ENCODE data around the gene PLXNA4.

PLXNA4 gene

DNA sequence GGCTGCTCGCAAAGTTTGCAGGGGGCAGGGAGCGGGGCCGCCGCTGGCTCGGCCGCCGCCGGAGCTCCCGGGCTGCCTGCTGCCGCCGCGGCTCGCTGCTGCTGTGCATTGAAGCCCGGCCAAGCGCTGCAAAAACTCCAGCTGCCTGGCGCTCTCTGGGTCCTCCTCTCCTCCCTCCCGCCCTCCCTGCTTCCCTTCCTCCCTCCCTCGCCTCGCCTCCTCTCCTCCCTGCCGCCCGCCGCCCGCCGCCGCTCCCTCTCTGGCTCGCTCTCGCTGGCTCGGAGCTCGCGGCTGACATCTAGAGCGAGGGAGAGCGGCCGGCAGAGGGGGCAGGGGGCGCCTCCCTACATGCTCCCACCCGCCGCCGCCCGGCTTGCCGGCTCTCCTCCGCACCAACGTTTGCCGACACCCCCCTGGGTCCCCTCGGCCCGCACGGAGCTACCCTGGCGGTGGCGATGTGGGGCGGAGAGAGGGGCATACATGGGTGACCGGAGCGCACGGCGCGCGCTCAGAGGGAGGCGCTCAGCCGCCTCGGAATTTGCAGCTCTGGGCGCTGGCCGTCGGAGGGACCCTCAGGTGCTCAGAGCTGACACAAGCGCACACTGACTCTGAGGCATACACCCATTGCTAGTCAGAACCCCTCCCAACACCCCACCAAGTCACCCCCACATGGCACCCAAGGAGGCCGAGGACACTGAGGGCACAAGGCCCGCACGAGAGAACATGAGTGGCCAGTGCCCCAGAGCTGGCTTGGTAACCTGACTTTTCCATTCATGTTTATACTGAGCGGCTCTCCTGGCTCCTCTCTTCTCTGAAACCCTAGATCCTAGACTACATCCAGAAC, 1.2 kb upstream of the PLXNA4 start:
- Mint-ChIP-seq H3K27ac (no peak overlapping the region), H3K4me1 (peaks cover 15% of the 10 kb centered on the region)
- no peak for DNase-seq

DNA sequence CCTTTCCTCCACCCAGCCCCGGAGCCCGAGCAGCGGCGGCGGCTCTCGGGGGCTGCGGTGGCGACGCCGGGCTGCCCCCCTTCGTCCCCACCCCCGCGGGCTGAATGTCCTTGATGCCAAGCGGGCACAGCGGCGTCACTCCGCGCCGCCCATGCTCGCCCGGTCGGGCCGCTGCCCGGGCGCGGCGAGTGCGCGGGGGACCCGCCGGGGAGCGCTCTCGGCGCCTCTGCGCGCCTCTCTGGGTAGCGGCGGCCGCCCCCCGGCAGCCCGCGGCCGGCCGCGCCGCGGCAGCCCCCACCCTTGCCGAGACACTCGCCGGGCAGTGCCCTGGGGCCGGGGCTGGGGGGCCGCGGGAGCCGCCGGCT, 433 bp upstream of the PLXNA4 start:
- H3K36me3 Mint-ChIP-seq (ENCODE audit: low read depth), result no peaks in the 10 kb centered on the region
- H3K27me3 Mint-ChIP-seq, result peaks cover 58% of the 10 kb centered on the region
- DNase-seq, result no peak
- peaks cover 15% of the 10 kb centered on the region for H3K4me1 Mint-ChIP-seq
- peak overlapping the region; percentile 61 for H3K4me3 Mint-ChIP-seq
- no peaks in the 10 kb centered on the region for H3K9me3 Mint-ChIP-seq
- ATAC-seq, result no peak
- H3K27ac Mint-ChIP-seq, result no peak overlapping the region

More for the DNA sequence above, 1.2 kb upstream of the PLXNA4 start:
- Mint-ChIP-seq H3K9me3 (no peaks in the 10 kb centered on the region), H3K36me3 (ENCODE audit: low read depth) (no peaks in the 10 kb centered on the region), H3K4me3 (peak overlapping the region; percentile 32), H3K27me3 (peaks cover 52% of the 10 kb centered on the region)
- no peak for ATAC-seq

DNA sequence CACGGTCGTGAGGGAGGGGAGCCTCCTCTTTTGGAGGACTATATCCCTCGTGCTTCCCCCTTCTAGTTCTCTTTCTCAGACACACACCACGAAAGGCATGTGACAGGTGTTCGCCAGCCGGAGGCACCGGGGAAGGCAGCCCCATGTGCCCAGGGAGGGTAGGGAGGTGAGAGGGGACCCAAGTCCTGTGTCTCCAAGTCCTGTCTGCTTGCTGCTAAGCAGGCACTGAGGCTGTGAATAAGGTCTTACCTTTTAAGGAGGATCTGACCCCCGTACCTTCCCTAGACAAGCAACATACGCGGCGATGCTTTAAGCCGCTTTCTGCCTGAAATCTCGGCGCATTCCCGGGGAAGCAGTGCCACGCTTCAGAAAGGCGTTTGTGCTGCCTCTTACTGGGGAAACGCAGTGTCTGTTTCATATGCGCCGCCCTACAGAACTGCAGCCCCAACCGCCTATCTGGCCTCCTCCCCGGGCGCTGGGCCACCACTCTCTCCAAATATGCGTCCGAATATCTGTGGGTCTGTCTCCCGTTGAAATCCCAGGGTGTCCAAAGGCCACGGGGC, 770 bp downstream of the PLXNA4 start:
- H3K36me3 Mint-ChIP-seq (ENCODE audit: low read depth), result no peaks in the 10 kb centered on the region
- DNase-seq, result peak; percentile 14
- peaks cover 68% of the 10 kb centered on the region for H3K27me3 Mint-ChIP-seq
- peaks cover 15% of the 10 kb centered on the region for H3K4me1 Mint-ChIP-seq
- H3K27ac Mint-ChIP-seq, result no peak overlapping the region
- H3K9me3 Mint-ChIP-seq, result no peaks in the 10 kb centered on the region
- ATAC-seq, result peak; percentile 15
- H3K4me3 Mint-ChIP-seq, result peak overlapping the region; percentile 61

DNA sequence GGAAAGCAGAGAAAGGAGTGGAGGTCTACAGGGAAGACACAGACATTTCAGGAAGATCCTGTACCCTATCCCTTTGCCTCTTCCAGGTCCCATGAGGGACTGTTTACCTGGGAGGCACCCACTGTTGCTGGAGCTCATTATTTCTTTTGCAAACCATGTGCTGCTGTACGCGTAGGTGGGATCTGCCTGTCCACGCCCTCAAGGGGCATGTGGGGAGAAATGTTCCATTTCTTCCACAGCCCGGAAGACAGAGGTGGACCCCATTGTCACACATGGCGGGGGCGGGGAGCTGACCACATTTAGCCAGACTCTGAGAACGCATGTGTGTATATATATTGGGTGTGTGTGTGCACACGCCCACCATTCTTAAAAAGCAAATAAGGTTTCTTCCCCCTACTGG, 2.0 kb downstream of the PLXNA4 start:
- no peak overlapping the region for H3K27ac Mint-ChIP-seq
- no peak overlapping the region for H3K4me3 Mint-ChIP-seq
- H3K9me3 Mint-ChIP-seq, result no peaks in the 10 kb centered on the region
- ATAC-seq, result no peak
- H3K27me3 Mint-ChIP-seq, result peaks cover 69% of the 10 kb centered on the region
- H3K36me3 Mint-ChIP-seq (ENCODE audit: low read depth), result no peaks in the 10 kb centered on the region
- H3K4me1 Mint-ChIP-seq, result peaks cover 15% of the 10 kb centered on the region
- DNase-seq, result no peak

DNA sequence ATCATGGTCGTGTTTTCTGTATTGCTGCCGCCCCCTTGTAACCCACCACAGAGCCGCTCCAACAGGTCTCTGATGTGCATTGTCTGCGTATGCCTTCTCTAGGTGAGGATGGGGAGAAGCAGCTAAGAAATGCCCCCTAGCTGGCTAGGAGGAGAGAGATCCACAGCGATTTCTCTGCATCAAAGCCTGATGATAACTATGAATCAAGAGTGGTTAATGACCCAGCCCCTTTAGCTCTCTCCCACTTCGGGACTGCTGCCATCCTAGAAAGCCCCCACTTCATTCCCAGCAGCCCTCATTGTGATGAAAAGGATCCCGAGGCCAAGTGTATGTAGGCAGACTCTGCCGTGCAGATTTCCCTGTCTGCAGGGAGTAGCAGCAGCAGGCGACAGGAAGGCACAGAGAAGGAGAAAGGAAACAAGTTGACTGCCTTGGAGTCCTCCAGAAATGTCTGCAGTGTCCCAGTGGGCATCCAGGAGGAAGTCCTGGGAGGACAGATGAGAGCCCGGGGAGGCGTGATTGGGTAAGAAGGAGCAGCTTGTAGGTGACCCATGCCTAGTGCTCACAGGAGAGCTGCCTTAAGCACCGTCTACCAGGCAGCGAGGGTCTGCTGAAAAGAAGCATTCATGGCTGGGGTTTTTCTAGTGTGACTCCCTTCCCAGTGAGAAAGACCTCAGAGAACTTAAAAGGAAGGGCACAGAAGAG, 2.9 kb downstream of the PLXNA4 start:
- peaks cover 15% of the 10 kb centered on the region for H3K4me1 Mint-ChIP-seq
- H3K27me3 Mint-ChIP-seq, result peaks cover 69% of the 10 kb centered on the region
- H3K4me3 Mint-ChIP-seq, result no peak overlapping the region
- no peak for DNase-seq
- H3K36me3 Mint-ChIP-seq (ENCODE audit: low read depth), result no peaks in the 10 kb centered on the region
- ATAC-seq, result no peak
- no peak overlapping the region for H3K27ac Mint-ChIP-seq
- H3K9me3 Mint-ChIP-seq, result no peaks in the 10 kb centered on the region

DNA sequence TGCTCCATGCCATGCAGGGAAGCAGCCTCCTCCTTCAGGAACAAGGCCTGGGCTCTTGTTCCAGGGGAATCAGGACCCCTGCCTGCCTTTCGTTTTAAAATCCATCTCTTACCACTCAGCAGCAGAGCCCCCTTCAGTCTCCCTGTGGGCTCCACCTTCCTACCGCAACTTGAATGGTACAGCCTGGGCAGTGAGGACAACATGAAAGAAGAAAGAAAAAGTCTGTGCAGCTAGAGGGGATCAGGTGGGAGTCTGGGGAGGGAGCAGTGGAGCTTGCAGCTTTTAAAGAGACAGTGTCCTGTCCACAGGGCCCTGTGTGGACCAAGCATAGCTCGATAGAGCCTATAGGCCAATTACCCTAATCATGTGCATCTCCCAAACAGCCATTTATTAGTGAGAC, 3.7 kb downstream of the PLXNA4 start:
- Mint-ChIP-seq H3K27ac (no peak overlapping the region), H3K4me3 (no peak overlapping the region), H3K36me3 (ENCODE audit: low read depth) (no peaks in the 10 kb centered on the region), H3K9me3 (no peaks in the 10 kb centered on the region), H3K27me3 (peaks cover 62% of the 10 kb centered on the region), H3K4me1 (peaks cover 11% of the 10 kb centered on the region)
- DNase-seq (no peak), ATAC-seq (no peak)

DNA sequence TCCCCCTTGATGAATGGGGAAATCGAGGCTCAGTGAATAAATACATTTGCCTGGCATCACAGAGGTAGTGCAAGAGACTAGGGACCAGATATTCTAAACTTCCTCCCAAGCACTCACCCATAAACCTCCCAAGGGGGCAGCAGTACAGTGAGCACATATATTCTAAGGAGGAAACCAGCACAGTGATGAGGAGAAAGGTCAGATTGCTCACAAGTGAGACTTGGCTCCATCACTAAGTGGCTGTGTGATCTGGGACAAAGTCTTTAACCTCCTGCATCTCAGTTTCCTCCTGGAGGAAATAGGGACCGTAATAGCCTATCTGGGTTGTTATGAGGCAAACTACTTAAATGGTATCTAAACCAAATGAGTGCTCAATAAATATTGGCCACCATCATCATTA, 4.3 kb downstream of the PLXNA4 start:
- Mint-ChIP-seq H3K9me3 (no peaks in the 10 kb centered on the region), H3K27ac (no peak overlapping the region), H3K27me3 (peaks cover 61% of the 10 kb centered on the region), H3K4me1 (peaks cover 11% of the 10 kb centered on the region), H3K36me3 (ENCODE audit: low read depth) (no peaks in the 10 kb centered on the region), H3K4me3 (no peak overlapping the region)
- DNase-seq (no peak), ATAC-seq (peak; percentile 62)

DNA sequence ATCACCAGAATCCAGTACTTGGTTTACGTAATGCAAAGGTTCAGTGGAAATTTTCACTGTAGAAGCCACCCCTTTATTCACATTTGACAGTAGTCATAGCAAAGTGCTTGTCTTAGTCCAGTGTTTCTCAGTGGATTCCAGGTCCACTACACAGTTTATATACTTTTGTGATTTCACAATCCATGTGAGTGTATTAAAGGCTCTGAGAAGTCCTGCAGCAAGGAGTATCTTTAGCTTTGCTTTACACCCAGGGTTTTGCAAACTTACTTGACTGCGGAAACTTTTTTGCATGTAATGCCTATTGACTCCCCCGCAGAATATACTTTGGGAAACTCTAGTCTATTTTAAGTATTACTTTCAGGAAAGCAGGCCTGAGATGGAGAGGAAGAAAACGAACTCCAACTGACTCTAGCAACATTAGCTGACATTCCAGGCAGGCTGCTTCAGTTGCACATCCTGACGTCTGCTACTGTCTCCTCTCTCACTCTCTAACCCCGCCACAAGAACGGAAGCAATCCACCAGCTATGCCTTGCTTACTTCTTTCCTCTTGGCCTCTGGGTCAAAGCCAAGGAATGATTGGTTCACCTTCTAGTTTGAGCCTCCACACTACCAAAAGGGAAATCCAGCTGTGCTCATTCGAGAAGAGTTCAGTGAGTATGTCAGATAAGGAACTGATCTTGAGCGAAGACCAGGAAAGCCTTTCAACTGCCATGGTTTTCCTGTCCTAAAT, 6.2 kb downstream of the PLXNA4 start:
- H3K4me3 Mint-ChIP-seq, result no peak overlapping the region
- no peaks in the 10 kb centered on the region for H3K9me3 Mint-ChIP-seq
- H3K27me3 Mint-ChIP-seq, result peaks cover 56% of the 10 kb centered on the region
- peaks cover 8% of the 10 kb centered on the region for H3K4me1 Mint-ChIP-seq
- H3K36me3 Mint-ChIP-seq (ENCODE audit: low read depth), result no peaks in the 10 kb centered on the region
- no peak overlapping the region for H3K27ac Mint-ChIP-seq
- ATAC-seq (no peak), DNase-seq (no peak)

DNA sequence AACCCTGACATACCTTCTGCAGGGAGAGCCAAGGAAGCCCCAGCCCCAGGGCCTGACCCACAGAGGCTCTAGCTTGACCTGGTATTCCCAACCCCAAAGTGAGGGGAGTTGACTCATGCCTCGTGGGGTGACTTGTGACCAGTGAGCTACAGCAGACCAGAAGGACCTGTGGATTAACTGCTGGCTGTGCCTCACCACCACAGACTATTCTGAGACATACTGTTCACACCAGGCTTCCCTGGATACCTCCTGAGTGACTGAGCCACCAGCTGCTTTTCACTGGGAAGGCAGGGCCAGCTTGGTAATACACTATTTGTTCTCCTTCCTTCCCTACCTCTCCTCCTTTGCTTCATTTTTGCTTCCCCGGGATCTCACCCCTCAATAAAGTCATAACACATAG, 7.3 kb downstream of the PLXNA4 start:
- H3K27me3 Mint-ChIP-seq, result peaks cover 56% of the 10 kb centered on the region
- no peaks in the 10 kb centered on the region for H3K36me3 Mint-ChIP-seq (ENCODE audit: low read depth)
- H3K4me3 Mint-ChIP-seq, result no peak overlapping the region
- no peak for ATAC-seq
- H3K4me1 Mint-ChIP-seq, result peaks cover 4% of the 10 kb centered on the region
- no peaks in the 10 kb centered on the region for H3K9me3 Mint-ChIP-seq
- no peak for DNase-seq
- no peak overlapping the region for H3K27ac Mint-ChIP-seq

DNA sequence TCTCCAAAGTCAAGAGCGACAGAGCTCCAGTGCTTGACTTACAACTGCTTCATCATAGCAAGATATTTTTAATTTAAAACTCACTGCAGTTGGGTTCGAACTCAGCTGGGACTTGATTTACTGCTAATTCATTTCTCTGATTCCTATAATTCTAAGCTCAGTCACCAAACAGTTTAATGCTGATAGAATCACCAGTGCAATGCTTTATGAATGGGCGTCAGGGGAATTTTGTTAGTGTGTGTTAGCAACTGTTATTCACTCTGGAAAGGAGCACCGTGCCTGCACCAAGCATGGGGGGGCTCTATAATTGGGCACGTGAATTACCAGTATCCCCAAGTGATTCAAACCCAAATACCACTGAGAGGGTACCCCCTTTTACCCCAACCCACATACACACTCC, 10.4 kb downstream of the PLXNA4 start:
- DNase-seq, result no peak
- peaks cover 29% of the 10 kb centered on the region for H3K27me3 Mint-ChIP-seq
- ATAC-seq, result no peak
- H3K9me3 Mint-ChIP-seq, result no peaks in the 10 kb centered on the region
- H3K4me1 Mint-ChIP-seq, result no peaks in the 10 kb centered on the region
- H3K27ac Mint-ChIP-seq, result no peak overlapping the region
- no peaks in the 10 kb centered on the region for H3K36me3 Mint-ChIP-seq (ENCODE audit: low read depth)
- no peak overlapping the region for H3K4me3 Mint-ChIP-seq

DNA sequence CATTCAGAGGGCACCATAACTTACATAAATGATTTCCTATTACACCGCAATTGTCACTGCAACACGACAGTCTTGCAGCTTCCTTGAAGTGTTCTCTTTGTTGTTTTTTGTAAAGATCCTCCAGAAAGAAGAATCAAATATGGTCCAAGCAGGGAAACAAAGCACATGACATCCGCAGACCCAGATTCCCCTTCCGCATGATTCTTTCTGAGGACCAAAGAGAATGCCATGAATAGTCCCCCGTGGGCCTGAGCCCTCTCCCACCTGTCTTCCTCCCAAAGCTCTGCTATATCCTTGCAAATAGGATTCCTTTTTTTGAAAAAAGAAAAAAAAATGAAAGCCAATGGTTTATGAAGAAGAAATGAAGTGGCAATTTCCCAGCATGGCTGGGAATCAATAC, 10.8 kb downstream of the PLXNA4 start:
- no peak overlapping the region for H3K27ac Mint-ChIP-seq
- H3K4me1 Mint-ChIP-seq, result no peaks in the 10 kb centered on the region
- H3K36me3 Mint-ChIP-seq (ENCODE audit: low read depth), result no peaks in the 10 kb centered on the region
- peaks cover 24% of the 10 kb centered on the region for H3K27me3 Mint-ChIP-seq
- H3K4me3 Mint-ChIP-seq, result no peak overlapping the region
- no peak for DNase-seq
- H3K9me3 Mint-ChIP-seq, result no peaks in the 10 kb centered on the region
- no peak for ATAC-seq

DNA sequence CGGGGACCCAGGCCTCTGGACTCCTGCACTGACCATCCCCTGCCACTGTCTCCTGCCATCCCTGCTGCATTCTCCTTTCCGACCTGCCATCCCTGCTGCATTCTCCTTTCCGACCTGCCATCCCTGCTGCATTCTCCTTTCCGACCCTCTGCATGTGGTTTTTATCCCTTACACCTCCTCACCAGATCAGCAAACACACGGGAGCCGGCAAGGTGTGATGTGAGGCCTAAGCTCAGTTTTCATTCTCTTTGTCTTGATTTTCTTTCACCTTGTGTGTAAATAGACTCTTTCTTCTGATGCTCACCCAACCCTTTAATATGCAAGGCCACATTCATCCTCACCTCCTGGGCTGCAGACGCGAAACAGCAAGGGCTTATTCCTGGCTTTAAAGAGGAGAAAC, 11.4 kb downstream of the PLXNA4 start:
- no peak for DNase-seq
- H3K4me3 Mint-ChIP-seq, result no peak overlapping the region
- H3K4me1 Mint-ChIP-seq, result no peaks in the 10 kb centered on the region
- no peak for ATAC-seq
- H3K27me3 Mint-ChIP-seq, result peaks cover 20% of the 10 kb centered on the region
- no peaks in the 10 kb centered on the region for H3K36me3 Mint-ChIP-seq (ENCODE audit: low read depth)
- no peak overlapping the region for H3K27ac Mint-ChIP-seq
- no peaks in the 10 kb centered on the region for H3K9me3 Mint-ChIP-seq

DNA sequence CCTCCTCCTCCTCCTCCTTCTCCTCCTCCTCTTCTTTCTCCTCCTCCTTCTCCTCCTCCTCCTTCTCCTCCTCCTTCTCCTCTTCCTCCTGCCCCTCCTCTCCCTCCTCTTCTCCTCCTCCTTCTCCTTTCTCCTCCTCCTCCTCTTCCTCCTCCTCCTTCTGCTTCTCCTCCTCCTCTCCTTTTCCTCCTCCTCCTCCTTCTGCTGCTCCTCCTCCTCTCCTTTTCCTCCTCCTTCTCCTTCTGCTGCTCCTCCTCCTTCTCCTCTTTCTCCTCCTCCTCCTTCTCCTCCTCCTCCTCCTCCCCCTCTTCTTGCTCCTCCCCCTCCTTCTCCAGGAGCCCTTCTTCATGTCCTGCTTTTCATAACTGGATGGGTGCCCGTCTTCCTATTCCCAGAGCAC, 12.2 kb downstream of the PLXNA4 start:
- Mint-ChIP-seq H3K27ac (no peak overlapping the region), H3K4me3 (no peak overlapping the region), H3K36me3 (ENCODE audit: low read depth) (no peaks in the 10 kb centered on the region), H3K9me3 (no peaks in the 10 kb centered on the region), H3K4me1 (no peaks in the 10 kb centered on the region), H3K27me3 (peaks cover 18% of the 10 kb centered on the region)
- DNase-seq, result no peak
- no peak for ATAC-seq

DNA sequence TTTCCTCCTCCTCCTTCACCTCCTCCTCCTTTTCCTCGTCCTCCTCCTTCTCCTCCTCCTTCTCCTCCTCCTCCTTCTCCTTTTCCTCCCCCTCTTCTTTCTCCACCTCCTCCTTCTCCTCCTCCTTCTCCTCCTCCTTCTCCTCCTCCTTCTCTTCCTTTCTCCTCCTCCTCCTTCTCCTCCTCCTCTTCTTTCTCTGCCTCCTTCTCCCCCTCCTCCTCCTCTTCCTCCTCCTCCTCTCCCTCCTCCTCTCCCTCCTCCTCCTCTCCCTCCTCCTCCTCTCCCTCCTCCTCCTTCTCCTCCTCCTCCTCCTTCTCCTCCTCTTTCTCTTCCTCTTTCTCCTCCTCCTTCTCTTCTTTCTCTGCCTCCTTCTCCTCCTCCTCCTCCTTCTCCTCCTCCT, 13.6 kb downstream of the PLXNA4 start:
- H3K9me3 Mint-ChIP-seq, result no peaks in the 10 kb centered on the region
- peaks cover 1% of the 10 kb centered on the region for H3K4me1 Mint-ChIP-seq
- no peak overlapping the region for H3K27ac Mint-ChIP-seq
- no peak for DNase-seq
- ATAC-seq, result no peak
- H3K4me3 Mint-ChIP-seq, result no peak overlapping the region
- no peaks in the 10 kb centered on the region for H3K36me3 Mint-ChIP-seq (ENCODE audit: low read depth)
- peaks cover 13% of the 10 kb centered on the region for H3K27me3 Mint-ChIP-seq
